H1 (cell line): ENCODE data around the gene DCAF8. TPM values are rescaled to one million over a fixed set of nuclear protein-coding genes. Genes with fewer than 3 reads are reported as not detected.

Experiments
- ASH2L ChIP-seq: fragments of 200-600, 300-600 bp; sonication (generic); IDR thresholded peaks from one replicate; pipeline ENCODE4 v1.7.1; 2017; ENCODE audit warnings: low read length
- JUND ChIP-seq: IDR thresholded peaks from 2 replicates; pipeline ENCODE4 v1.6.1; 2011; ENCODE audit warnings: mild to moderate bottlenecking, improper control_type of control experiment, low read length
- RNF2 ChIP-seq: fragments of 200-900, 300-1000 bp; sonication (generic); IDR thresholded peaks from 2 replicates; pipeline ENCODE4 v1.7.1; 2016; ENCODE audit warnings: borderline replicate concordance, low read depth, mild to moderate bottlenecking, antibody characterized with exemption, low read length; ENCODE audit not compliant: poor library complexity, severe bottlenecking; ENCODE audit errors: missing control alignments
- SUZ12 ChIP-seq: fragments of 200-600 bp; sonication (generic); IDR thresholded peaks from 2 replicates; pipeline ENCODE4 v1.6.1; 2012; ENCODE audit warnings: mild to moderate bottlenecking, inconsistent platforms, low read length, moderate library complexity, mixed read lengths
- polyA plus RNA-seq, 7 experiments: library from polyadenylated mRNA; depleted of rRNA in 3 of 7; stranded (reverse) in 5 of 7; unstranded in 2 of 7; fragments of >200 nt in 5 of 7; fragments of 200-250 nt in 2 of 7; gene quantifications; 1 replicate in 5 of 7; 2 replicates in 1 of 7; 4 replicates in 1 of 7; pipeline versions ENCODE4 v1.2.1 to v1.2.3, GENCODE V29; 2011 to 2013; ENCODE audit warnings: missing spikeins in 2 of 7, mixed read lengths in 2 of 7
- total RNA-seq: library from RNA; stranded (reverse); fragmentation: NEBNext Ultra II Directional; extraction: Animal tissue kit (Norgen Biotek cat#: 25700); gene quantifications from 2 replicates; pipeline ENCODE4 v1.2.1, GENCODE V29; 2021

The DCAF8 gene
- total and polyA plus RNA-seq, 2 of the 8 experiments (the other 6 are each of a cell fraction or from before 2014, with no cell fraction given): 68.2 to 110 TPM

DNA sequence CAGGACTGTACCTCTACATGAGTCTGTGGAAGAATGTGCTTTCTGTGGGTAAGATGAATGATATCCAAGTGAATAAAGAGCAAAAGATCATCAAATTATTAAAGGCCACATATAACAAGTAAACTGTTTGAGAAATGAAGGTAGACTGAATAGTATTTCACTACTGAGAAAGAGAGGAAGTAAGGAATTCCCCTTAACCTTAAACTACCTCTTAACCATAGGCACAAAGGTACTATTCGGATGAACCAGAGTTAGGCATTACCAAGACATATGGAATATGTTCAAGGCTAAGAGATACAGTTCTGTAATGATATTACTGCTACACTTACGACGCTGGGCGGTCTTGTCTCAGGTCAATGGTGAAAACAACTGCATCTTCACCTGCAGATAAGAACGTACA, 25.5 kb downstream of the DCAF8 start (continued):
- TF ChIP-seq RNF2: no peak
- TF ChIP-seq JUND: no peak
- TF ChIP-seq SUZ12: no peak
- no peak for TF ChIP-seq ASH2L
- TF ChIP-seq, all 59 proteins: peak for 0
